PC-3 (cell line): Measurements from ENCODE around the gene HTR4.

ENCODE experiments used
- CTCF ChIP-seq: fragments of 300-600 bp; sonication (generic); conservative IDR thresholded peaks from 2 replicates; pipeline ENCODE4 v1.5.1; 2017; ENCODE audit warnings: antibody characterized with exemption, low read depth, mild to moderate bottlenecking, low read length
- EZH2 ChIP-seq: fragments of 300-600 bp; sonication (generic); IDR thresholded peaks from one replicate; pipeline ENCODE4 v1.6.1; 2017; ENCODE audit warnings: antibody characterized with exemption, mild to moderate bottlenecking, low read length; ENCODE audit not compliant: unreplicated experiment
- EZH2phosphoT487 ChIP-seq: fragments of 300-600 bp; sonication (generic); IDR thresholded peaks from 2 replicates; pipeline ENCODE4 v1.6.1; 2018; ENCODE audit warnings: mild to moderate bottlenecking, antibody characterized with exemption, low read length, borderline replicate concordance

GRCh38 chr5:148620091-148620490 is 34.2 kb downstream of the HTR4 start:
- TF ChIP-seq CTCF: no peak
- no peak for TF ChIP-seq EZH2
- TF ChIP-seq EZH2phosphoT487: no peak
